ENCODE measurements around the gene NOVA1.

The NOVA1 gene

DNA sequence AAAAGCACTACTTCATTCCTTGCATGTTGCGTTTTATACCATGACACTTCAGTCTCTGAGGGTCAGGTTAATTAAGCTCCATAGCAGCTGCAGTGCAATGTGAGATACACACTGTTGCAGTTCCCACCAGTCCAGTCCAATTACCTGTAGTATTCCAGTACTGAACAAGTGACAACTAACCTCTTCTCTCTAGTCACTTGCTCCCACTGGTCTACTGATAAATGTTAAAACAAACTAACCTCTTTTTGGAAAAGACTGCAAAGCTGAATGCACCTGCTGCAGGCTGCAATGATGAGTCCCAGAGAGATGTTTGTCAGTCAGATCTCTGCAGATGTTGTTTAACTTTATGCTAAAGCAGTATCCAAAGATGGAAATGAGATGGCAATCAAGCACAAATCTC is 7.9 kb downstream of the NOVA1 start:
- DNase-seq: no peak

DNA sequence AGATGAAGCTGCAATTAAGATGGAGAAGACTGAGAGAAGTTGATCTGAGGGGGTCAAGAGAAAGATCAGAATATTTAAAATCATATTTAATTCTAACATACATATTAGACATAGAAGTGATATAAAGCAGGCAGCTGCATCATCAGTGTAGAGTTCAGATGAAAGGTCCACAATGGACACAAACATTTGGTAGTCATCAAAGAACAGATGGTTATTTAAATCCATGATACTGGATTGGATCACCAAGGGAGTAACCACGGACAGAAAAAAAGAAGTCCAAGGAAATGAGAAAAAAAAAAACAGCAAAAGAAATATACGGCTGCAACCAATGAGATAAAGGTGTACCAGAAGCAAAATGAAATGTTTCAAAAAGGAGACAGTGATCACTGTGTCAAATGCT is 20.1 kb downstream of the NOVA1 start:
- DNase-seq: no peak

DNA sequence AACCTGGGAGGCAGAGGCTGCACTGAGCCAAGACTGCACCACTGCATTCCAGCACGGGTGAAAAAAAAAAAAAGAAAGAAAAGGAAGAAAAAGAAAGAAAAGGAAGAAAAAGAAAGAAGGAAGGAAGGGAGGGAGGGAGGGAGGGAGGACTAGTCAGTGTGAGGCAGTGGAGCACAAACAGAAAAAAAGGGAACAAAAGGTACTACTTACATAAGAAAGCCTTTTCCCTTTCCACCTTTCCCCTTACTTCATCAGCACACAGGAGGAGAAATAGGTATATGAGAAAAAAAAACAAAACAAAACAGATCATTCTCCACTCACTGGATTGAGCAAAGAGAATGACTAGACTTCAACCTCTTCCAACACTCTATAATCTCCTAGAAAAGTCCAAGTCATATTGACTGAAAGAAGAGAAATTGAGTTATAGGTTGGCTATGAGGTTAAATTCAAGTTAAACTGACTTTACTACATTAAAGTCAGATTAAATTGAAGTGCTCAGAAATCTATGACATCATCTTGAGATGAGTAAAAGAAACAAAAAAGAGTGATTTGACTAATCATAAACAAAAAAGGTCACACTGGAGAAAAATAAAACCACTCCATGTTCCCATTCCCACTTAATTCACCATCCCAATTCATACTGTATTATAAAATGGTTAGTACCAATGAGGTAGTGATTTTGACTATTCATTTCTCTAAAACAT is 43.6 kb downstream of the NOVA1 start:
- DNase-seq: no peak

DNA sequence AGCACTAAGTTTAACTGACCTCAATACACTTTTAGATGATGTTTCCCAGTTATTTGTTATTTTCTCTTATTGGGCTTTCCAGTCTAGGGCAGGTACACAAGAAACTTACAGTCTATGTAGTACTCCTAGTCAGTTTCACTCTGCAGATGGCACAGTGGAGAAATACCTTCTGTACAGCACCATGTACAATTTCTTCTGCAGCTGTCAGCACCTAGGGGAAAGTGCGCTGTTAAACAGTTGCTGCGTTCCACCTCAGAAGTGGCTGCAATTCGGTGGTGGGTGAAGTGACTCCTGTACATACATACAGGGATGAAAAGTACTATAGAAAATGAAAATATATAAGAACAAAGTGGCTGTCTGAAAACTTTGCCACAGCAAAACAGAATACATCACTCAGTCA is 48.3 kb downstream of the NOVA1 start:
- no peak for DNase-seq

DNA sequence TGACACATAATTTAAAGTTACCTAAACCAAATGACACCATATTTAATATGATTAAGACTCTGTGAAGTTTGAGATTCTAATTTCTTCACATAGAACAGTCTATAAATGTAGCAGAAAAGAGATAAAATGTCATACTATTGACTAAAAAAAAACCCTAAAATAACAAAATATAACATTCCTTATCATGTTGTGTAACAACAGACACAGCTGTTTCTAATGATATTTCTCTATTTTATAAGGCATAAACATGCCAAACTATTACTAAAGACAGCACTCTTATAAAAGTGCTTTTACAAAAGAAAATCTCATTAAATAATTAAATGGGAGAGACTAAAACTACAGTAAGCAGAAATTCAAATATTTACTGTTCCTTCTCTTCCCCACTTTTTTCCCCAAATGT is 49.4 kb downstream of the NOVA1 start:
- DNase-seq: no peak

DNA sequence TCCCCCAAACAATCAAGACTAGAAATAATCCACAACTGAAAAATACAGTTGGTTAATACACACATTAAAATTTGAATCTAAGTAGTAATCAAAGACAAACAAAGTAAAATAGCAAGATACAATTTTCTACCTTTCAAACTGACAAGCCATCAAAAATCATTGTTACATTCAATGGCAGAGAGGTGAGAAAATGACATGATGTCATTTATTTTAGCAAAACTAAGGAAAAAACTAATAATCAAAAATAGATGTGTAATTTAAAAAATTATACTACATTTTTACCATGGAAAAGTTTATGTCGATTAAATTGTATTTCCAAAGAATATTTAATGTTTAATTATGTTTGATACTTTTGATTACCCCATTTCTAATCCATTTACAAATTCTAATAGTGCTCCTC is 59.7 kb downstream of the NOVA1 start:
- DNase-seq: no peak

DNA sequence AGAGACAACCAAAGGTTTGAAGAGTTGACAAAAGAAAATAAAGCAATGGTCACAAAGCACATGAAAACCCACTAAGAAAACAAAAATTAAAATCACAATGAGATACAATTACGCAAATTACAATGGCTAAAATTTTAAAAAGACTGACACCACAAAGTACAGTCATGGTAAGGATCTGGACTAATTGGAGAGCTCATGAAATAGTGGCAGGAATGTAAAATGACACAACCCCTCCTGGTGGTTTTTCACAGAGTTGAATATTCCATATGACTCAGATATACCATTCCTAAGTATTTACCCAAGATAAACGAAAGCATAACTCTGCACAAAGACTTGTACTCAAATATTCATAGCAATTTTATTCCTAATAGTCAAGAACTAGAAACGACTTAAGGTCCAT is 65.9 kb downstream of the NOVA1 start:
- no peak for DNase-seq

DNA sequence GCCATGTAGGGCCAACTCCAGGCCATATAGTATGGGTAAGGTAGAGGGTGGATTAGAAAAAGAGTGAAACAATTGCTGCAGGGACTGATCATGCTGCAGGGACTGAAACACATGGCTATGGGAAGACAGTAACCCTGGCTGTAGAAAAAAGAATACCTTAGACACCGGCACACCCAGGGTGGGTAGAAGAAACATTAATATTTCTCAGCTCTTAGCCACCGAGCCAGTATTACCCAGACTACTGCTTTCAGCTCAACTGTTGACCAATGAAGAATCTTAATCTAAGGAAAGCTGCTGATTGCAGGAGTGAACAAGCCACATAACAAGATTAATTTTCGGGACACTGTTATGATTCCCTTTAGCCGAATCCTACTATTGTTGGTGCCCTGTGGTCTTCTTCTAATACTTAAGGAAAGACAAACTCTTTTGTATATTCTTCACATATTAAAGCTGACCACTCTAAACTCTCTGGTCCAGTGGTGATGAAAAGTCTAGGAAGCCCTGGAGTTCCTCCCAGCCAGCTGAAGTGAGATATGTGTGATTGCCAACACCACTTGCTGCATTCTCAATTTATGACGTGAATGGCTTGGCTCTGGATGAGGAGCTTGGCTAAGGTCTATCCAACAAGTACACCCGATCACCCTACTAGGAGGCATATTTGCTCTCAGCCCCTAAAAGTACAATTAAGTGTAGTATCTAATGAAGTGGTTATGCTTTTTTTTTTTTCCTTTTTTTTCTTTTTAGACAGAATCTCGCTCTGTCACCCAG is 69.2 kb downstream of the NOVA1 start:
- no peak for DNase-seq

DNA sequence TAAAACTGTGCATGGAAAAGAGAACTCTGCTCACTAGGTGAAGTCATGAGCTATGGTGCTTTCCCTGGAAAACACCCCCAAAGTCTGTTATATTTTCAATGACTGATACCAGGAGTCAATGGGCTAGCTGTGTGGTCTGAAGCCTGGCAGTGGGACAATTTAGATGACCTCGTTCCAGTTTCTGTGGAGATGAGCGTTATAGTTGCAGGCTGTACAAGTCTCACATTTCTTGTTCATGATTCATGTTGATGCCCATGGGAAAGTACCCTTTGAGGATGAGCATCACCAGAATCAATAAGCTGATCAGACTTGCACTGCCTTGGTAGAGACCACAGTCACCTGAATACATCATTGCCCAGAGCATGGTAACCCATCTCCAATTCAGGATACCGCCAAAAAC is 70.7 kb downstream of the NOVA1 start:
- DNase-seq: no peak

DNA sequence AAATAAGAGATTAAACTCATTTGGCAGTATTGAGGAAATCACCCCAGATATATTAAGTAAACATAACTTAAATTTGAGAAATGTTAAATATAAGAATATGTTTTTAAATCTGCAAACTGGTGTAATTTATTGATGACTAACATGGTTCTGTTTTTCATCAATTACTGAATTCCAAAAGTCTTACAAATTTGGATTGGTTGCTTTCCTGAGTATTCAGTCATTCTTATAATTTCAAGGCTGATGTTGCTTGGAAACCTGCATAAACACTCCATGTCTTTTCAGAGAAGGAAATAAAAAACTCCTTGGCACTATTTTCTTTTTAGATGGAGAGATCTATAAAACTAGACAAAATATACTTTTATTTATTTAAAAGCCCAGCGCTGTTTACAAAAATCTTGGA is 71.7 kb downstream of the NOVA1 start:
- DNase-seq: no peak

DNA sequence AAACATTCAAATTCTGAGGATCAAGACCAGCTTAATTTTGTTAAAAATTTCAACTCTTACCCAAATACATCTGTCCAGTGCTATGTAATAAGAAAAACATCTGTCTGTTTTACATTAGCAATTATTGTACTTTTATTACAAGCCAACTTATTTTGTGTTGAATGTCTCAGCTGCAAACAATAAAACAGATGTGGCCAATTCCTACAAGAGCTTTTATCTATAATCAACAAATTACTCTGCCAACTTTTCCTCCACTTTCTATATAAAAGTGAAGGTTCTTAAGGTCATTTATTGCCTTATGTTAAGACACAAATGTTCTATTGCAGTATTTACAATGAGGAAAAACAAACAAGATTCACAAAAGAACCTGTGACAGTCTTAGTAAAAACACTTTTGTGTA is 72.7 kb downstream of the NOVA1 start:
- DNase-seq: no peak

DNA sequence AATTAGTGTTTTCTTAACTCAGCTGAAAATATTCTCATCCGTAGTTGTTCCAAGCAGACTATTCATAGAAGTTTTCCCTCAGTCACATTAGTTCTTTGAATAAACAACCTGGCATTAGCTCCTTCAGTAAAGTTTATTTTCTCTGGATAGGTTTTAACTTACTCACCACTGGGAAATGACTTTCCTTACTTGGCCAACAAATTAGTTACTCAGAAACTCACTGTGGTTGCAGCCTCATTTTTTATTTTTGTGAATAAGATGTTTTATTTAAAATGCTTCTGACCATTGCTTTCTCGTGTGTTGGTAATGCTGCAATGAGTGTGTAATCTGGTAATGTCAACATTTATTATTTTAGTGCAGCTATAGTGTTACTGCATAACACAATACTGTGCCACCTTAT is 74.9 kb downstream of the NOVA1 start:
- no peak for DNase-seq

DNA sequence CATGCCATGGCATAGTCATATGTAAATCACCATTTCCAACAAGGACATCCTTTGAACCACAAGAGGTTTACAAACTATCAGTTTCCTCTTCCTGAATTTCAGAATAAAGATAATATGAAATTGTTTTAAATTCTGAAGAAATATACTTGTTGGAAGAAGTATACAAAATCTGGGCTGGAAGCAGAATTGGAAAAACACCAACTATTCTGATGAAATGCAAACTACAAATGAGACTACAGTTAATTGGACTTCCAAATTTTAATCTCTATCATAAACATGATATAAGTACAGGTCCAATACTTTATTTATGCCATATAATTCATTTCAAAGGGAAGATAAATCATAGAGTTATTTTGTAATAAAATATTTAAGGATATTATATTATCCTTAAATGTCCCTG is 80.1 kb downstream of the NOVA1 start:
- DNase-seq: no peak

DNA sequence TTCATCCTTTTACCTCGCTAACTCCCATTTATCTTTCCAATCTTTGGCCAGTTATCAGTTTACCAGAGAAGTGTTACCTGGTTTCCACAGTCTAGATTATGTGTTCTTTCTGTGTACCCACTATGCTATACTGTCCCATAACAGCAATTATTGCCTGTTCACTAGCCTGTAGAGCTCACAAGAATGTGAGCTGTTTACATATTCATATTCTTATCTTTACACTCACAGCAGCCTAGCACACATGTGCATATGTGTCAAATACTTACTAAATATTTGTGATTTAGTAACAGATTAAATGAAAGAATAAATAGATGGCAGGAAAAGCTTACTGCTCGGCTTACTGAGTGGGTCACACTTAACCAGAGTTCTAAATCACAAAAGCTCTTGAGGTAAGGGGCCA is 97.8 kb downstream of the NOVA1 start:
- no peak for DNase-seq

DNA sequence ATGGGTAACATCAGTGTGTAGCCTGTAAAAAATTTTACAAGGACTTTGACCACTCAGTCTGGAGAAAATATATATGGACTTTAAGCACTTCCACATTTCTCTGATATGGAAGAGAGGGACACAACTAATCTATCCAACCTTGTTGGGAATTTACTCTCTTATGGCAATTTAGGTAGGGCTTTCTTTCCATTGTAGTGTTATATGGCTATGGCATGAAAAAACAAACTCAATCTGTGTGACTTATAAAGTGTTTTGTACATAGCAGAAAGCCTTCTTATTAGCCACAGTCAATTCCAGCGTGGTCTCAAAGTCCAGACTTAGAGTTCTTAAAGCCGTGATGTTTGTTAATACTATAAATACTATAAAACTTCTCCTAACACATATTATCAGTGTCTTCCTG is 98.3 kb downstream of the NOVA1 start:
- no peak for DNase-seq

DNA sequence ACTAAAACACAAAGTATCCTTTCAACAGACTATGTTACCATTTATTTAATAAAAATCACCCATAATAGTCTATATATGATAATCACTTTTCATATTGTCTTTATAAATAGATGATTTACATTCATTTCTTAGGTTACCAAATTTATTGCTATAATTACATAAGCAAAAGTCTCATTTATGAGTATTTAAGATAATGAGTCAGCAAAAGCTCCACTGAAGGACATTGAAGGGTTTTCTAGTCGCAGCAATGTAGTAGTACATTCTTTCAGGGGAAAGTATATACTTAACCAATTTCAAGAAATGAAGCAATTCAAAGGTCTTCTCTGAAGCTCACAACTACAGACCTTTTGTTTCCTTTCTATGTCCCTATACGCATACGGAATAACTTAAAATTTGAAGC is 110.9 kb downstream of the NOVA1 start:
- no peak for DNase-seq

DNA sequence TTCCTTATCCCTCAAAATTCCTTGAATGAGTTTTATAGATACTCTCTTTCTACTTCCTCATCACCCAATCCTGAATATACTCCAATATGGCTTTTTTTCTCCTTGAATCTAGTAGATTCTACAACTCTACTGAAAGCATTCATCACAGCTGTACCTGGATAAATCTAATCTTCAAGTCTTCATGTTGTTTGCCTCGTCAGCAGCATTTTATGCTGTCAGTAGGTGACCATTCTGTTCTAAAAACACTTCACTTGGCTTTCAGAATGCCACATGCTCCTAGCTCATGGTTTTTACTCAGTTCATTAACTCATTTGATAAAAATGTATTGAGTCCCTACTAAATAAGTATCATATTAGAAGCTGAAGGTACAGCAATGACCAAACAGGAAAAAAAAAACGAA is 113.3 kb downstream of the NOVA1 start:
- DNase-seq: no peak

DNA sequence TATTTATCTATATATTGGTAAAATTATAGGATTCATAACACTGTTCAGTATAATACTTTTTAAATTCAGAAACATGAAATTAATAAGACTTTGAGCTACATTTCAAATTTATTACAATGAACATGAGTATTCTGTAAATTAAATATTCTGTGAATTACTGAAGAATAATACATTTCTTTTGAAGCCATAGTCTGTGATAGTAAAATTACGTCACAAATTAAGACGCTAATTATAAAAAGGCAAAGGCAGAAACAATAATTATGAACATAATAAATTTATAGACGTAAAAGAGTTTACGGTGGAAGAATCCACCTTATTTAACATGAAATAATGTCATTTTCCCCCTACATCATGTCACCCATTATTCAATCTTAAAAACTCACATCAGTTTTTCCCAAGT is 118.9 kb downstream of the NOVA1 start:
- no peak for DNase-seq

DNA sequence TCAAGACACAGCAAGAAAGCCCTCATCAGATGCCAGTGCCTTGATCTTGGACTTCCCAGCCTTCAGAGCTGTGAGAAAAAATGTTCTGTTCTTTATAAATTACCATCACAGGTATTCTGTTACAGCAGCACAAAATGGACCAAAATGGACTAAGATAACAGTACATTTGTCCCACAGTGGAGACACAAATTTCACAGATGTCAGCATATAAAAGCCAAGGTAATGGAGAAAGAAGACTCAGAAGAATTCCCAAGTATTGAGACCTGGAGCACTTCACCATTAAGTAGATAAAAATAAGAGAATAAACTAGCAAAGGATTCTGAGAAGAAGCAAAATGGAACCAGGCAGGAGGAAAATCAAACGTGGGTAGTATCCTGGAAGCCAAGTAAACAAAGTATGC is 131.0 kb downstream of the NOVA1 start:
- no peak for DNase-seq

DNA sequence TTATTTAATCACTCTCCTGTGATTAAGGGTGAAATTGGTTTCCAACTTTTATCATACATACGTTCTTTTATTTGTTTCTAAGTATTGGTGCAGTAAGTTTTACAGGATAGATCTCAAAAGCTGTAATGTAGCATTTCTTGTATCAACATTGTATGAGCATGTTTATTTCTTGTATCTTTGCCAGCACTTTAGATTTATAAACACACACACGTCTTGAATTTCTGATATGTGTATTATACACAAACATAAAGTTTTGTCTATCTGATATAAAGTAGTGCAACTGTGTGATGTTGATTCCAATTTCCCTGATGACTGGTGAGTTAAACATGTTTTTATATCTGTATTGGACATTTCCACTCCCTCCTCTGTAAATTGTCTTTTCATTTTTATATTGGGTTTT is 134.7 kb downstream of the NOVA1 start:
- no peak for DNase-seq

DNA sequence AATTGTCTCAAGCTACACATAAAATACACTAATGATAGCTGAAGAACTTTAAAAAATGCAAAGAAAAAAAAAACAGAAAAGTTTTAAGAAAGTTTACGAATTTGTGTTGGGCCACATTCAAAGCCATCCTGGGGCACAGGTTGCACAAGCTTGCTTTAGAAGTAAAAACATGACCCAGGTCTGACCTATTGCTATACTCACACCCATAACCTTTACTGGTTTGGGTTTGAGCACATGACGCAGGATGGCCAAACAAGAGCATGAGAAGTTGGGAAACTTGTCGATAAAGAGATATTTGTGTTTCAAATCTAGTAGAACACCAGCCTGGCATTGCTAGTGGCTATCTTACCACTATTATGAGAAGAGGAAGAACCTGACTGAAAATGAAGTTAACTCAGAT is 143.7 kb downstream of the NOVA1 start:
- DNase-seq: no peak

DNA sequence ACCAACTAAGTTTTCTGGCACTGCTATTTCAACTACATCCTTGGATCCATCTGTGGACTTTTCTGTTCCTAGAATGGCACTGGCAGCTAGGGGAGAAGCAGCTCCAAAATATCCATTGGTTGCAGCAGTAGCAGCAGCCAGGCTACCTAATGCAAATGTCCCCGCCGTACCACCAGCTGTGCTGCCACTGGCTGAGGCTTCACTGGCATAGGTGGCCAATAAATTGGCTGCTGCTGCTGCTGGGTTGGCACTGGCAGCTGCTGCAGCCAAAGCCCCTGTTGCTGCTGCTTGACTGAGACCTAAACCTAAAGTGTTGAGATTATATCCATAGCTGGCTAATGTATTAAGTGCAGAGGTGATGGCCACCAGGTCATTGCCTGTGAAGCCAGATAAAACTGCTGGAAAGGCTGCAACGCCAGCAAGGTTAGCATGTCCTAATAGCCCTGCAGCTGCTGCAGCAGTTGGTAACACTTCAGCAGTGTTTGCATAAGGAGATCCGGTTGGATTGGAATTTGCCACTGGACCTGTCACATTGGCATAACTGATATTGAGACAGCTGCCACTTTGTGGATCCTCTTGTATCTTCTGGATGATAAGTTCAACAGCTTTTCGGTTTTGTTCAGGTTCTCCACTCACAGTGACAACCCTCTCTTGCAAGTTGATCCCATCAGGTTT is 149.5 kb downstream of the NOVA1 start:
- no peak for DNase-seq

DNA sequence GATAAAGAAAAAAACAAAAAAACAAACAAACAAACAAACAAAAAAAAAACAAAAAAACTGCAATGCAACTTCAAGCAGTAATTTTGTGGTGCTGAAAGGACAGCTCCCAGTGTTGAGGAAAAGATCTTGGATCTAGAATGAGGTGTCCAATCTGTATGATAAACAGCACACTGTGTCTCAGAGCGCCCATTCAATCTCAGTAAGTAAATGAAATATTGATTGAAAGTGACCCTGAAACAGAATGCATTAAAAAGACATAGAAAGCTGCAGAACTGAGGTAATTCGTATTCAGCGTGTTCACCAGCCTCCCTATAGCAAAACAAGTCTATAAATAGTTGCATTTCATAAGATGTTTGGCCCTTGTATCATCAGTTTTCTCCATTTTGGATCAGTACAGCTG is 153.0 kb downstream of the NOVA1 start:
- no peak for DNase-seq

DNA sequence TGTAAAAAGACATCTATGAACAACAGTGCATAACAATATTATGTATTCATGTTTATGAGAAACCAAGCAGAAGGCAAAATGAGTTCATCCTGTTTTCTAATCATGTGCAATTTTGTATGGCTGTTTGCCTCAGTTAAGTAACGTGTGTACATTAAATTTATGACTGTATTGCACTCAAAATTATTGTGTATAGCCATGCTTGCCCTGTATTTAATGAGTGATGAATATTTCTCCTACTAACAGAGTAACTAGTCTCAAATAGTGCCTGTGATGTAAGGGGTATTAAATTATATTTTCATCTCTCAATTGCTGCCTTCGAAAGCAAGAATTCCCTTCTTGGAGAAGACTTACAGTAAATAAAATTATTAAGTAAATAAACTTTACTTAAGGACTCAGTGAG is 154.2 kb downstream of the NOVA1 start:
- no peak for DNase-seq

Data from stimulated activated CD4-positive, alpha-beta T cell treated with anti-CD3 and anti-CD28 coated beads, Interleukin-4, amount 100 ng/mL, for 1 hour (primary cell).